Endothelial cell of umbilical vein (primary cell): Measurements from ENCODE around the gene NUP50.

Experiments
- EZH2 ChIP-seq: IDR thresholded peaks from 2 replicates; pipeline ENCODE4 v1.6.1; 2012; ENCODE audit warnings: borderline replicate concordance, low read depth, mild to moderate bottlenecking, moderate library complexity, low read length, inconsistent platforms; ENCODE audit not compliant: severe bottlenecking
- GATA2 ChIP-seq: IDR thresholded peaks from 2 replicates; pipeline ENCODE4 v1.7.0; 2011; ENCODE audit warnings: low read depth, mild to moderate bottlenecking, moderate library complexity, mixed read lengths, low read length; ENCODE audit not compliant: insufficient read length, insufficient read depth
- JUN ChIP-seq: IDR thresholded peaks from 2 replicates; pipeline ENCODE4 v1.6.1; 2011; ENCODE audit warnings: borderline replicate concordance, low read depth; ENCODE audit not compliant: insufficient read length, insufficient read depth
- MYC ChIP-seq: IDR thresholded peaks from one replicate; pipeline ENCODE4 v1.6.1; 2011; ENCODE audit warnings: mild to moderate bottlenecking, low read depth, low read length
- POLR2A ChIP-seq: IDR thresholded peaks from 2 replicates; pipeline ENCODE4 v1.6.1; 2012; ENCODE audit warnings: low read depth, mild to moderate bottlenecking, control low read depth, low read length
- POLR2AphosphoS5 ChIP-seq: IDR thresholded peaks from 2 replicates; pipeline ENCODE4 v1.6.1; 2012; ENCODE audit warnings: low read depth, mild to moderate bottlenecking, control low read depth, low read length, moderate library complexity; ENCODE audit not compliant: insufficient read depth
- TF ChIP-seq, protein P1 (sequence below), 2 donors: IDR thresholded peaks; 1 replicate in 1 of 2; 2 replicates in 1 of 2; pipeline ENCODE4 v1.5.1; 2011; ENCODE audit warnings: low read length in 2 of 2, mild to moderate bottlenecking in 2 of 2, moderate library complexity in 2 of 2, control low read depth in 1 of 2, inconsistent platforms in 1 of 2, low read depth in 1 of 2; ENCODE audit not compliant: insufficient read depth in 1 of 2; ENCODE audit errors: extremely low read depth in 1 of 2
- TF ChIP-seq, protein P2 (sequence below): IDR thresholded peaks from 2 replicates; pipeline ENCODE4 v1.6.1; 2011; ENCODE audit not compliant: insufficient read depth, insufficient read length

DNA sequence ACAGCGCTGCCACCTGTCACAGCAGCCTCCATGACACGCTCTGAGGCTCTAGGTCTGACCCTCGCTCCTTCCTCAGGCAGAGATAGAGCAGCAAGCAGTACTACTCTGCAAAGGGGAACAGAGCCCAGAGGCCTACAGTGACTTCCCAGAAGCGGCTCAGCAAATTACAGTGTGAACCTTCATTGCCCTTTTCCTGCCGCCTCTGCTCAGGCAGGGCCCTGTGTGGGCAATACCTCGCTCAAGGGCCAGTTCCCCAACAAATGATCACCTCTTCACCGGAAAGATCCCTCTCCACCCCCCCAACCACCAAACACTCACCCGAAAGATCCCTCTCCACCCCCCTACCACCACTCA, 64.7 kb downstream of the NUP50 start:
- TF ChIP-seq, protein P1, sequence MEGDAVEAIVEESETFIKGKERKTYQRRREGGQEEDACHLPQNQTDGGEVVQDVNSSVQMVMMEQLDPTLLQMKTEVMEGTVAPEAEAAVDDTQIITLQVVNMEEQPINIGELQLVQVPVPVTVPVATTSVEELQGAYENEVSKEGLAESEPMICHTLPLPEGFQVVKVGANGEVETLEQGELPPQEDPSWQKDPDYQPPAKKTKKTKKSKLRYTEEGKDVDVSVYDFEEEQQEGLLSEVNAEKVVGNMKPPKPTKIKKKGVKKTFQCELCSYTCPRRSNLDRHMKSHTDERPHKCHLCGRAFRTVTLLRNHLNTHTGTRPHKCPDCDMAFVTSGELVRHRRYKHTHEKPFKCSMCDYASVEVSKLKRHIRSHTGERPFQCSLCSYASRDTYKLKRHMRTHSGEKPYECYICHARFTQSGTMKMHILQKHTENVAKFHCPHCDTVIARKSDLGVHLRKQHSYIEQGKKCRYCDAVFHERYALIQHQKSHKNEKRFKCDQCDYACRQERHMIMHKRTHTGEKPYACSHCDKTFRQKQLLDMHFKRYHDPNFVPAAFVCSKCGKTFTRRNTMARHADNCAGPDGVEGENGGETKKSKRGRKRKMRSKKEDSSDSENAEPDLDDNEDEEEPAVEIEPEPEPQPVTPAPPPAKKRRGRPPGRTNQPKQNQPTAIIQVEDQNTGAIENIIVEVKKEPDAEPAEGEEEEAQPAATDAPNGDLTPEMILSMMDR (IDR thresholded peaks at IDR 0.05; ENCODE audit: extremely low read depth in 1 of 2, insufficient read depth in 1 of 2, low read depth in 1 of 2, low read length in 2 of 2) = no peak
- TF ChIP-seq POLR2A (no peak), JUN (no peak), POLR2AphosphoS5 (no peak), MYC (no peak), EZH2 (no peak), GATA2 (no peak)
- TF ChIP-seq, protein P2, sequence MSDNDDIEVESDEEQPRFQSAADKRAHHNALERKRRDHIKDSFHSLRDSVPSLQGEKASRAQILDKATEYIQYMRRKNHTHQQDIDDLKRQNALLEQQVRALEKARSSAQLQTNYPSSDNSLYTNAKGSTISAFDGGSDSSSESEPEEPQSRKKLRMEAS = no peak
